ENCODE data around the gene DNAH17.

- no peak for TF ChIP-seq CTCF (IDR thresholded peaks at IDR 0.05; ENCODE audit: low read length)
- TF ChIP-seq EZH2 (optimal IDR thresholded peaks at IDR 0.05; ENCODE audit: low read depth, low read length) = no peak
- no peak for TF ChIP-seq EZH2phosphoT487 (IDR thresholded peaks at IDR 0.05; ENCODE audit: low read length)
These were observed 192.6 kb downstream of the DNAH17 start for GRCh38 chr17:78384479-78385175.

Measured in MM.1S (cell line).